ENCODE measurements around the gene PPP1R3E. TPM values are rescaled to one million over a fixed set of nuclear protein-coding genes. Genes with fewer than 3 reads are reported as not detected.

Gene PPP1R3E
- total RNA-seq, 5 donors from 2014 or later (not counting 1 experiment from before 2014, with no cell fraction given), result 40.8 to 72.6 (median 68.2) TPM

DNA sequence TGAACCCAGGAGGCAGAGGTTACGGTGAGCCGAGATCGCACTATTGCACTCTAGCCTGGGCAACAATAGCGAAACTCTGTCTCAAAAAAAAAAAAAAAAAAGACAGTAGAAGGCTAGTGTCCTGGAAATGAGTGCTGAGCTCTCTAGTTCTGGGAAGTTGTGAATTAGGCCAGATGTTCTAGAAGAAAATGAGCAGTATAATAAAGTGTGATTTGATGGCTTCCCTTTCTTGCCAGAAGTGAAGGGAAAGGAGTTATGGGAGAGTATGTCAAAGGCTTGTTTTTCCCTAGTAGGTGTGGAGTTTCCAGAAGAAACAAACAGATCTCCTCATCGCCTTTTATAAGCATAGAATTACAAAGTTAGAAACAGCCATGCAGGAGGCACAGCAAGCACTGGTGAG lies 44.4 kb downstream of the PPP1R3E start:
- CTCF ChIA-PET, result interaction anchor here (0.6 to 0.9 kb wide), 3 partner anchors 27 to 1929 kb away, joined by 6 to 8 read pairs (median 6); no protein-coding TSS in a partner anchor
- H3K36me3 ChIP-seq (ENCODE audit: control insufficient read depth in 2 of 2, extremely low read depth in 1 of 2, insufficient read depth in 1 of 2, low read length in 1 of 2), result no peaks in the 10 kb centered on the region
- H3K9me3 Mint-ChIP-seq, result no peaks in the 10 kb centered on the region
- no peak overlapping the region for H3K27ac ChIP-seq (ENCODE audit: low read length)
- peaks cover 3 to 10% of the 10 kb centered on the region in 2 experiments for H3K27me3 ChIP-seq (replicated peaks in 1 of 2; ENCODE audit: control insufficient read depth in 2 of 2, extremely low read depth in 1 of 2, insufficient read depth in 2 of 2, low read length in 1 of 2)
- ATAC-seq (replicated peaks in 1 of 4) (no peak), DNase-seq (no peak)
- no peaks in the 10 kb centered on the region for H3K9me3 ChIP-seq
- POLR2A ChIA-PET, result interaction anchor here (0.5 to 0.7 kb wide), 3 partner anchors 30 to 656 kb away, joined by 3 to 5 read pairs (median 5); no protein-coding TSS in a partner anchor
- H3K36me3 Mint-ChIP-seq, result no peaks in the 10 kb centered on the region
- no peak overlapping the region for H3K4me3 ChIP-seq (ENCODE audit: control insufficient read depth in 1 of 2, extremely low read depth in 1 of 2, low read length in 1 of 2)
- no peaks in the 10 kb centered on the region for H3K4me1 Mint-ChIP-seq
- H3K4me3 Mint-ChIP-seq, result no peak overlapping the region
- WGBS (ENCODE audit: insufficient coverage), result 95% methylated on average over 4 of the region's 5 CpGs
- H3K4me1 ChIP-seq (ENCODE audit: control insufficient read depth in 1 of 2, extremely low read depth in 1 of 2, insufficient read depth in 2 of 2, low read length in 2 of 2), result no peaks in the 10 kb centered on the region
- peaks cover 37 to 39% of the 10 kb centered on the region in 2 donors for H3K27me3 Mint-ChIP-seq
- no peak overlapping the region for H3K27ac Mint-ChIP-seq

GRCh38 chr14:23252420-23253333 lies 50.0 kb downstream of the PPP1R3E start:
- H3K36me3 Mint-ChIP-seq, result no peaks in the 10 kb centered on the region
- no peak overlapping the region for H3K4me3 Mint-ChIP-seq
- Histone ChIP-seq H3K27me3 (replicated peaks in 1 of 2; ENCODE audit: control insufficient read depth in 2 of 2, extremely low read depth in 1 of 2, insufficient read depth in 2 of 2, low read length in 1 of 2) (peaks cover 0 to 9% of the 10 kb centered on the region in 2 experiments), H3K36me3 (ENCODE audit: control insufficient read depth in 2 of 2, extremely low read depth in 1 of 2, insufficient read depth in 1 of 2, low read length in 1 of 2) (no peaks in the 10 kb centered on the region), H3K9me3 (no peaks in the 10 kb centered on the region), H3K4me1 (ENCODE audit: control insufficient read depth in 1 of 2, extremely low read depth in 1 of 2, insufficient read depth in 2 of 2, low read length in 2 of 2) (no peaks in the 10 kb centered on the region), H3K27ac (ENCODE audit: low read length) (no peak overlapping the region), H3K4me3 (ENCODE audit: control insufficient read depth in 1 of 2, extremely low read depth in 1 of 2, low read length in 1 of 2) (no peak overlapping the region)
- H3K27ac Mint-ChIP-seq, result no peak overlapping the region
- no peaks in the 10 kb centered on the region for H3K9me3 Mint-ChIP-seq
- POLR2A ChIA-PET, result no interaction called here
- CTCF ChIA-PET, result interaction anchor here in 1 of 2 donors (0.6 kb wide), 2 partner anchors 40 to 936 kb away, joined by 3 to 4 read pairs; no protein-coding TSS in a partner anchor
- ATAC-seq (replicated peaks in 1 of 4), result no peak
- WGBS (ENCODE audit: insufficient coverage), result 33% methylated on average over 1 of the region's 4 CpGs
- H3K27me3 Mint-ChIP-seq, result peaks cover 26 to 35% of the 10 kb centered on the region in 2 donors
- no peak for DNase-seq
- H3K4me1 Mint-ChIP-seq, result no peaks in the 10 kb centered on the region

DNA sequence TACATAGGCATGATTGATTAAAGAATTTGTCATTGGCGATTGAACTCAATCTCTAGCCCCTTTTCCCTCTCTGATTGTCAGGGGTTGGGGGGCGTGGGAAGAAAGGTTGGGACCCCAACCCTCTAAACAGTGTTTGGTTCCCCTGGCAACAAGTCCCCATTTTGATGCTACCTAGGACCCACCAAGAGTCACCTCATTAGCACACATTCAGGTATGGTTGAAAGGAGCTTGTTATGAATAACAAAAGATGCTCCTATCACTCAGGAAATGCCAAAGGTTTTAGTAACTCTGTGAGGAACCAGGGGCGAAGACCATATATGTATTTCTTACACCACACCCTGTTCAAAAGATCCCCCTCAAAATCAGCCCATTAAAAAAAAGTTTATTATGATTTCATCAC lies 50.7 kb downstream of the PPP1R3E start:
- no peaks in the 10 kb centered on the region for H3K36me3 ChIP-seq (ENCODE audit: control insufficient read depth in 2 of 2, extremely low read depth in 1 of 2, insufficient read depth in 1 of 2, low read length in 1 of 2)
- no peak overlapping the region for H3K27ac Mint-ChIP-seq
- no peaks in the 10 kb centered on the region for H3K36me3 Mint-ChIP-seq
- H3K27me3 ChIP-seq (replicated peaks in 1 of 2; ENCODE audit: control insufficient read depth in 2 of 2, extremely low read depth in 1 of 2, insufficient read depth in 2 of 2, low read length in 1 of 2), result peaks cover 0 to 9% of the 10 kb centered on the region in 2 experiments
- H3K4me3 ChIP-seq (ENCODE audit: control insufficient read depth in 1 of 2, extremely low read depth in 1 of 2, low read length in 1 of 2), result no peak overlapping the region
- H3K4me1 ChIP-seq (ENCODE audit: control insufficient read depth in 1 of 2, extremely low read depth in 1 of 2, insufficient read depth in 2 of 2, low read length in 2 of 2), result no peaks in the 10 kb centered on the region
- H3K9me3 ChIP-seq, result no peaks in the 10 kb centered on the region
- POLR2A ChIA-PET, result no interaction called here
- H3K27ac ChIP-seq (ENCODE audit: low read length), result no peak overlapping the region
- H3K9me3 Mint-ChIP-seq, result no peaks in the 10 kb centered on the region
- CTCF ChIA-PET, result interaction anchor here in 1 of 2 donors (0.6 kb wide), 1 partner anchor 935 kb away, joined by 4 read pairs; no protein-coding TSS in a partner anchor
- peaks cover 26 to 31% of the 10 kb centered on the region in 2 donors for H3K27me3 Mint-ChIP-seq
- no peak overlapping the region for H3K4me3 Mint-ChIP-seq
- DNase-seq (no peak), ATAC-seq (replicated peaks in 1 of 4) (no peak)
- no peaks in the 10 kb centered on the region for H3K4me1 Mint-ChIP-seq
- WGBS (ENCODE audit: insufficient coverage), result no CpG with 5 or more reads among the region's 3 CpGs

- H3K27me3 Mint-ChIP-seq, result peaks cover 26 to 29% of the 10 kb centered on the region in 2 donors
- H3K9me3 Mint-ChIP-seq, result no peaks in the 10 kb centered on the region
- Histone ChIP-seq H3K4me3 (ENCODE audit: control insufficient read depth in 1 of 2, extremely low read depth in 1 of 2, low read length in 1 of 2) (no peak overlapping the region), H3K4me1 (ENCODE audit: control insufficient read depth in 1 of 2, extremely low read depth in 1 of 2, insufficient read depth in 2 of 2, low read length in 2 of 2) (no peaks in the 10 kb centered on the region), H3K9me3 (no peaks in the 10 kb centered on the region), H3K27me3 (replicated peaks in 1 of 2; ENCODE audit: control insufficient read depth in 2 of 2, extremely low read depth in 1 of 2, insufficient read depth in 2 of 2, low read length in 1 of 2) (peaks cover 0 to 4% of the 10 kb centered on the region in 2 experiments), H3K27ac (ENCODE audit: low read length) (no peak overlapping the region), H3K36me3 (ENCODE audit: control insufficient read depth in 2 of 2, extremely low read depth in 1 of 2, insufficient read depth in 1 of 2, low read length in 1 of 2) (no peaks in the 10 kb centered on the region)
- no peak for DNase-seq
- ChIA-PET CTCF (interaction anchor here in 1 of 2 donors (0.7 kb wide), 1 partner anchor 118 kb away, joined by 3 read pairs; no protein-coding TSS in a partner anchor), POLR2A (no interaction called here)
- no peak overlapping the region for H3K4me3 Mint-ChIP-seq
- H3K4me1 Mint-ChIP-seq, result no peaks in the 10 kb centered on the region
- 93% methylated on average over 4 of the region's 6 CpGs for WGBS (ENCODE audit: insufficient coverage)
- ATAC-seq (replicated peaks in 1 of 4), result no peak
- no peak overlapping the region for H3K27ac Mint-ChIP-seq
- H3K36me3 Mint-ChIP-seq, result no peaks in the 10 kb centered on the region
These were observed 52.8 kb downstream of the PPP1R3E start for GRCh38 chr14:23249824-23250223.

DNA sequence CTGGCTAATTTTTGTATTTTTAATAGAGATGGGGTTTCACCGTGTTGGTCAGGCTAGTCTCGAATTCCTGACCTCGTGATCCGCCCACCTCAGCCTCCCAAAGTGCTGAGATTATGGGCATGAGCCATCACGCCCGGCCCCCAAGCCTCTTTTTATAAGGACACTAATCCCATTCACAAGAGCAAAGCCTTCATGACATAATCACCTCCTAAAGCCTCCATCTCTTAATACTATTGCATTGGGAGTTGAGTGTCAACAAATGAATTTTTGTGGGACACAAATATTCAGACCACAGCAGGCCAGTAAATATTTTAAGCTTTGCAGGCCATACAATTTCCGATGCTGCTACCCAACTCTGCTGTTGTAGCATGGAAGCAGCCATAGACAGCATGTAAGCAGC lies 54.1 kb downstream of the PPP1R3E start:
- WGBS (ENCODE audit: insufficient coverage), result 70% methylated on average over 2 of the region's 7 CpGs
- Histone ChIP-seq H3K4me1 (ENCODE audit: control insufficient read depth in 1 of 2, extremely low read depth in 1 of 2, insufficient read depth in 2 of 2, low read length in 2 of 2) (no peaks in the 10 kb centered on the region), H3K27ac (ENCODE audit: low read length) (no peak overlapping the region), H3K4me3 (ENCODE audit: control insufficient read depth in 1 of 2, extremely low read depth in 1 of 2, low read length in 1 of 2) (no peak overlapping the region), H3K9me3 (no peaks in the 10 kb centered on the region), H3K36me3 (ENCODE audit: control insufficient read depth in 2 of 2, extremely low read depth in 1 of 2, insufficient read depth in 1 of 2, low read length in 1 of 2) (no peaks in the 10 kb centered on the region), H3K27me3 (replicated peaks in 1 of 2; ENCODE audit: control insufficient read depth in 2 of 2, extremely low read depth in 1 of 2, insufficient read depth in 2 of 2, low read length in 1 of 2) (peaks cover 0 to 4% of the 10 kb centered on the region in 2 experiments)
- ATAC-seq (replicated peaks in 1 of 4) (no peak), DNase-seq (no peak)
- Mint-ChIP-seq H3K4me1 (no peaks in the 10 kb centered on the region), H3K27ac (no peak overlapping the region), H3K4me3 (no peak overlapping the region), H3K27me3 (peaks cover 23 to 24% of the 10 kb centered on the region in 2 donors), H3K36me3 (no peaks in the 10 kb centered on the region), H3K9me3 (no peaks in the 10 kb centered on the region)
- CTCF ChIA-PET, result no interaction called here
- POLR2A ChIA-PET, result interaction anchor here in 1 of 2 donors (0.6 kb wide), 1 partner anchor 27 kb away, joined by 3 read pairs; no protein-coding TSS in a partner anchor
